Fibroblast of skin of back (primary cell): Measurements from ENCODE around the gene GGN.
"Not testable (repeated sequence)": the region's sequence is repeated elsewhere in the genome, so short reads cannot be mapped to it uniquely, and the experiment has no call there.

ENCODE experiments used
- DNase-seq: peaks from one replicate; pipeline ENCODE4 v3.0.0-alpha.2; 2013

Gene GGN

GRCh38 chr19:38386300-38386970 lies 1.4 kb downstream of the GGN start:
- no peak for DNase-seq

- no peak for DNase-seq
Measured at GRCh38 chr19:38385804-38386257, 2.0 kb downstream of the GGN start.

- no peak for DNase-seq
Measured at GRCh38 chr19:38385057-38385803, 2.6 kb downstream of the GGN start.

GRCh38 chr19:38384209-38385027 lies 3.4 kb downstream of the GGN start:
- peak; percentile 39 for DNase-seq

- no peak for DNase-seq
Measured at GRCh38 chr19:38383743-38384142, 4.1 kb downstream of the GGN start.

- DNase-seq, result no peak
Measured at GRCh38 chr19:38383184-38383583, 4.7 kb downstream of the GGN start.

- no peak for DNase-seq
Measured at GRCh38 chr19:38381138-38381537, 6.7 kb downstream of the GGN start.

GRCh38 chr19:38378866-38379265 lies 9.0 kb downstream of the GGN start:
- no peak for DNase-seq

- no peak for DNase-seq
Measured at GRCh38 chr19:38377052-38377451, 10.8 kb downstream of the GGN start.

- no peak for DNase-seq
Measured at GRCh38 chr19:38376576-38376975, 11.3 kb downstream of the GGN start.

GRCh38 chr19:38375748-38376147 lies 12.1 kb downstream of the GGN start:
- DNase-seq, result peak; percentile 36

- no peak for DNase-seq
Measured at GRCh38 chr19:38375098-38375493, 12.7 kb downstream of the GGN start.

- DNase-seq, result peak; percentile 98
Measured at GRCh38 chr19:38374332-38375097, 13.3 kb downstream of the GGN start, which contains the start of gene PSMD8. Gene PSMD8, plus strand, starts transcription at chr19:38374571. Its CDS starts 31 bp downstream, at chr19:38374602.

- no peak for DNase-seq
Measured at GRCh38 chr19:38373907-38374331, 13.9 kb downstream of the GGN start.

- DNase-seq, result no peak
Measured at GRCh38 chr19:38371081-38371480, 16.8 kb downstream of the GGN start.

GRCh38 chr19:38370299-38370698 lies 17.5 kb downstream of the GGN start:
- DNase-seq, result no peak

GRCh38 chr19:38369584-38369983 lies 18.2 kb downstream of the GGN start:
- DNase-seq, result no peak

GRCh38 chr19:38367041-38367440 lies 20.8 kb downstream of the GGN start:
- no peak for DNase-seq

- not testable (repeated sequence) for DNase-seq
Measured at GRCh38 chr19:38362946-38363688, 24.7 kb downstream of the GGN start.

- DNase-seq, result peak; percentile 69
Measured at GRCh38 chr19:38362076-38362945, 25.5 kb downstream of the GGN start.
